ENCODE data around the gene CD247.
A peak's percentile ranks its signal among the peaks of the same experiment; 100 is the strongest.
"Not testable (repeated sequence)": the region's sequence is repeated elsewhere in the genome, so short reads cannot be mapped to it uniquely, and the experiment has no call there.

CD247 gene

GRCh38 chr1:167562702-167563101 lies 44.4 kb upstream of the CD247 start:
- no peak for TF ChIP-seq CTCF (IDR thresholded peaks at IDR 0.05; ENCODE audit: extremely low read depth, insufficient read depth, missing control alignments)
- in situ Hi-C loops (cut with MboI; ENCODE audit: low pct_unique_long_range_greater_than_20kb, low sequenced_read_pairs, unreplicated experiment): no loop called here

GRCh38 chr1:167561753-167562152 lies 43.4 kb upstream of the CD247 start:
- no peak for TF ChIP-seq CTCF (IDR thresholded peaks at IDR 0.05; ENCODE audit: extremely low read depth, insufficient read depth, missing control alignments)

More at GRCh38 chr1:167562702-167563101, 44.4 kb upstream of the CD247 start:
- no peak for DNase-seq (ENCODE audit: low spot score)

DNA sequence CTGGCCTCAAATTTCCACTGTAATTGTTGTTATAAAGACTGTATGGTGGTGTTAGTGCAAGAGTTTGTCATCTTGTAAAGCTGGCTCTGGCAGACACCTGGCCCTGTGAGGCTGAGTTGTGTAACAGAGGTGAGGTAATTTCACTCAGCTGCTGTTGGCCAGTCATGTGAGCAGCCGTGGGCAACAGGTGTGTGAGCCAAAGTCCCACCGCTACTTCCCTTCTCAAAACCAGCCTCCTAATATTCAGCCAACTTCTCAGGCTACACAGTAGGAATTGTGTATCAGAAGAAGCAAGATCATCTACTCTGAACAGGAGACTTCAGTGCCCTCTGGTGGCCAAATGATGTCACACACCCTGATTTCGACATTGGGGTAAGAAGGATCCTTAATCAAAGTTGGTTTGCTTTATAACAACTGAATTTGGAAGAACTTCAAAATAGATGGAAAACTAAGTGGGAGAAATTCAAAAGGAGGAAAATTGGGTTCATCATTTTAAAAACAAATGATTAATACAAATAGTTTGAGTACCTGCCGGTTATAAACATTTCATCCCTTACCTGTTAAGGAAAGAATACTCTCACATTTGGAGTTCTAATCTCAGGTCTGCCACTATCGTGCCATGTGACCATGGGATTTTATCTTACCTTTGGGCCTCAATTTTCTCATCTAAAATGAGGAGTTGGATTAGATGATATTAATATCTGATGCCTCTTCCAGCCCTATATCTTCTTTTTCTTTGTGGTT lies 37.8 kb upstream of the CD247 start:
- TF ChIP-seq CTCF (IDR thresholded peaks at IDR 0.05; ENCODE audit: extremely low read depth, insufficient read depth, missing control alignments): peak; percentile 76
- in situ Hi-C loops (cut with MboI; ENCODE audit: low pct_unique_long_range_greater_than_20kb, low sequenced_read_pairs, unreplicated experiment): no loop called here
- DNase-seq (ENCODE audit: low spot score): peak; percentile 70

More at GRCh38 chr1:167561753-167562152, 43.4 kb upstream of the CD247 start:
- in situ Hi-C loops (cut with MboI; ENCODE audit: low pct_unique_long_range_greater_than_20kb, low sequenced_read_pairs, unreplicated experiment): no loop called here
- DNase-seq (ENCODE audit: low spot score): no peak

- DNase-seq (ENCODE audit: low spot score); in situ Hi-C loops (cut with MboI; ENCODE audit: low pct_unique_long_range_greater_than_20kb, low sequenced_read_pairs, unreplicated experiment): not testable (repeated sequence)
Measured at GRCh38 chr1:167555072-167555471, 36.7 kb upstream of the CD247 start.

GRCh38 chr1:167554028-167554779 lies 35.9 kb upstream of the CD247 start:
- no peak for DNase-seq (ENCODE audit: low spot score)
- no peak for TF ChIP-seq CTCF (IDR thresholded peaks at IDR 0.05; ENCODE audit: extremely low read depth, insufficient read depth, missing control alignments)
- in situ Hi-C loops (cut with MboI; ENCODE audit: low pct_unique_long_range_greater_than_20kb, low sequenced_read_pairs, unreplicated experiment): no loop called here

GRCh38 chr1:167553136-167554027 lies 35.1 kb upstream of the CD247 start, which contains the start of gene CREG1:
CREG1 (minus strand) TSS chr1:167553762.
- peak; percentile 96 for DNase-seq (ENCODE audit: low spot score)
- TF ChIP-seq CTCF (IDR thresholded peaks at IDR 0.05; ENCODE audit: extremely low read depth, insufficient read depth, missing control alignments): no peak
- in situ Hi-C loops (cut with MboI; ENCODE audit: low pct_unique_long_range_greater_than_20kb, low sequenced_read_pairs, unreplicated experiment): no loop called here
